Measurements from ENCODE around the gene CCDC184. TPM values are rescaled to one million over a fixed set of nuclear protein-coding genes. Genes with fewer than 3 reads are reported as not detected.

CCDC184 gene
- total RNA-seq, 1 experiment from 2014 or later, result 0.69 TPM

- ChIA-PET POLR2A (ENCODE audit: low non-redundant PET) (no interaction called here), CTCF (interaction anchor here (0.7 kb wide), 1 partner anchor 296 kb away, joined by 5 read pairs; the partner anchor contains the start of gene VDR)
- H3K36me3 ChIP-seq (ENCODE audit: insufficient read depth, low read length, poor library complexity, severe bottlenecking), result no peaks in the 10 kb centered on the region
- BruUV-seq (replicated peaks), result no TSS peak
- TF ChIP-seq EZH2 (IDR thresholded peaks at IDR 0.05; ENCODE audit: borderline replicate concordance, low read depth, low read length, poor library complexity, severe bottlenecking) (no peak), CTCF (conservative IDR thresholded peaks at IDR 0.05; ENCODE audit: low read depth, low read length) (no peak)
- no peak for DNase-seq (ENCODE audit: low spot score)
- no peak overlapping the region for H3K4me3 ChIP-seq (ENCODE audit: low read depth, low read length, poor library complexity, severe bottlenecking)
- no peaks in the 10 kb centered on the region for H3K27me3 ChIP-seq (replicated peaks; ENCODE audit: insufficient read depth, low read depth, low read length, poor library complexity)
- H3K9me3 ChIP-seq (ENCODE audit: low read depth, low read length, poor library complexity, severe bottlenecking), result no peaks in the 10 kb centered on the region
- intact Hi-C loops (cut with micrococcal nuclease; ENCODE audit: unreplicated experiment), result no loop called here
- no peak overlapping the region for H3K27ac ChIP-seq (ENCODE audit: low read depth, low read length, poor library complexity, severe bottlenecking)
- H3K4me1 ChIP-seq (ENCODE audit: insufficient read depth, low read length, poor library complexity, severe bottlenecking), result peaks cover 4% of the 10 kb centered on the region
Measured at GRCh38 chr12:48201091-48201490, 17.6 kb downstream of the CCDC184 start.

- H3K27me3 ChIP-seq (replicated peaks; ENCODE audit: insufficient read depth, low read depth, low read length, poor library complexity), result no peaks in the 10 kb centered on the region
- no peak overlapping the region for H3K27ac ChIP-seq (ENCODE audit: low read depth, low read length, poor library complexity, severe bottlenecking)
- no peak for DNase-seq (ENCODE audit: low spot score)
- H3K4me3 ChIP-seq (ENCODE audit: low read depth, low read length, poor library complexity, severe bottlenecking), result no peak overlapping the region
- CTCF ChIA-PET, result interaction anchor here (0.7 kb wide), 1 partner anchor 297 kb away, joined by 5 read pairs; the partner anchor contains the start of gene VDR
- H3K4me1 ChIP-seq (ENCODE audit: insufficient read depth, low read length, poor library complexity, severe bottlenecking), result peaks cover 4% of the 10 kb centered on the region
- intact Hi-C loops (cut with micrococcal nuclease; ENCODE audit: unreplicated experiment), result no loop called here
- BruUV-seq (replicated peaks), result no TSS peak
- POLR2A ChIA-PET (ENCODE audit: low non-redundant PET), result no interaction called here
- H3K36me3 ChIP-seq (ENCODE audit: insufficient read depth, low read length, poor library complexity, severe bottlenecking), result no peaks in the 10 kb centered on the region
- no peak for TF ChIP-seq CTCF (conservative IDR thresholded peaks at IDR 0.05; ENCODE audit: low read depth, low read length)
- TF ChIP-seq EZH2 (IDR thresholded peaks at IDR 0.05; ENCODE audit: borderline replicate concordance, low read depth, low read length, poor library complexity, severe bottlenecking), result no peak
- H3K9me3 ChIP-seq (ENCODE audit: low read depth, low read length, poor library complexity, severe bottlenecking), result peaks cover 4% of the 10 kb centered on the region
Measured at GRCh38 chr12:48201516-48201915, 18.1 kb downstream of the CCDC184 start.

GRCh38 chr12:48202766-48203165 is 19.3 kb downstream of the CCDC184 start:
- CTCF ChIA-PET, result no interaction called here
- POLR2A ChIA-PET (ENCODE audit: low non-redundant PET), result no interaction called here
- H3K27me3 ChIP-seq (replicated peaks; ENCODE audit: insufficient read depth, low read depth, low read length, poor library complexity), result no peaks in the 10 kb centered on the region

More at GRCh38 chr12:48202766-48203165, 19.3 kb downstream of the CCDC184 start:
- TF ChIP-seq EZH2 (IDR thresholded peaks at IDR 0.05; ENCODE audit: borderline replicate concordance, low read depth, low read length, poor library complexity, severe bottlenecking) (no peak), CTCF (conservative IDR thresholded peaks at IDR 0.05; ENCODE audit: low read depth, low read length) (no peak)
- intact Hi-C loops (cut with micrococcal nuclease; ENCODE audit: unreplicated experiment), result no loop called here
- BruUV-seq (replicated peaks), result no TSS peak
- Histone ChIP-seq H3K9me3 (ENCODE audit: low read depth, low read length, poor library complexity, severe bottlenecking) (peaks cover 7% of the 10 kb centered on the region), H3K27ac (ENCODE audit: low read depth, low read length, poor library complexity, severe bottlenecking) (no peak overlapping the region), H3K4me3 (ENCODE audit: low read depth, low read length, poor library complexity, severe bottlenecking) (no peak overlapping the region), H3K36me3 (ENCODE audit: insufficient read depth, low read length, poor library complexity, severe bottlenecking) (no peaks in the 10 kb centered on the region), H3K4me1 (ENCODE audit: insufficient read depth, low read length, poor library complexity, severe bottlenecking) (peaks cover 4% of the 10 kb centered on the region)
- DNase-seq (ENCODE audit: low spot score), result no peak
